GM23248 (cell line): Measurements from ENCODE around the gene HTR3C. TPM values are rescaled to one million over a fixed set of nuclear protein-coding genes. Genes with fewer than 3 reads are reported as not detected.

ENCODE experiments used
- DNase-seq: peaks from one replicate; pipeline ENCODE4 v3.0.0-alpha.2; 2015
- H2AFZ ChIP-seq: fragments of 200-600 bp; sonication (generic); 2 replicates; pipeline ENCODE4 v1.6.1; 2016; ENCODE audit warnings: antibody characterized with exemption
- H3F3A ChIP-seq: fragments of 200-600 bp; sonication (generic); 2 replicates; pipeline ENCODE4 v1.6.1; 2016; ENCODE audit warnings: mild to moderate bottlenecking, antibody characterized with exemption, mixed run types; ENCODE audit not compliant: insufficient read depth
- H3K27ac ChIP-seq: fragments of 200-600 bp; sonication (generic); 2 replicates; pipeline ENCODE4 v1.5.1; 2016; ENCODE audit warnings: mild to moderate bottlenecking
- H3K27me3 ChIP-seq: fragments of 200-600 bp; sonication (generic); replicated peaks from 2 replicates; pipeline ENCODE4 v1.6.1; 2016; ENCODE audit warnings: mild to moderate bottlenecking; ENCODE audit not compliant: insufficient read depth
- H3K36me3 ChIP-seq: fragments of 200-600 bp; sonication (generic); 2 replicates; pipeline ENCODE4 v1.6.1; 2016; ENCODE audit warnings: low read depth, mild to moderate bottlenecking
- H3K4me1 ChIP-seq: fragments of 200-600 bp; sonication (generic); 2 replicates; pipeline ENCODE4 v1.6.1; 2016; ENCODE audit warnings: mild to moderate bottlenecking; ENCODE audit not compliant: insufficient read depth
- H3K4me2 ChIP-seq: fragments of 200-600 bp; sonication (generic); one replicate; pipeline ENCODE4 v1.6.1; 2016; ENCODE audit warnings: mild to moderate bottlenecking; ENCODE audit not compliant: unreplicated experiment
- H3K4me3 ChIP-seq: fragments of 200-600 bp; sonication (generic); 2 replicates; pipeline ENCODE4 v1.5.1; 2016; ENCODE audit warnings: mild to moderate bottlenecking
- H3K79me2 ChIP-seq: fragments of 200-600 bp; sonication (generic); 2 replicates; pipeline ENCODE4 v1.6.1; 2016; ENCODE audit warnings: mild to moderate bottlenecking; ENCODE audit not compliant: insufficient read depth
- H3K9ac ChIP-seq: fragments of 200-600 bp; sonication (generic); 2 replicates; pipeline ENCODE4 v1.6.1; 2016; ENCODE audit warnings: mild to moderate bottlenecking
- H3K9me2 ChIP-seq: fragments of 200-600 bp; sonication (generic); 2 replicates; pipeline ENCODE4 v1.6.1; 2016; ENCODE audit warnings: mixed run types, mild to moderate bottlenecking, moderate library complexity; ENCODE audit not compliant: insufficient read depth
- H3K9me3 ChIP-seq: fragments of 200-600 bp; sonication (generic); one replicate; pipeline ENCODE4 v1.6.1; 2017; ENCODE audit warnings: low read depth
- H4K20me1 ChIP-seq: fragments of 200-600 bp; sonication (generic); 2 replicates; pipeline ENCODE4 v1.6.0; 2016; ENCODE audit not compliant: insufficient read depth
- EZH2 ChIP-seq: fragments of 200-600 bp; sonication (generic); IDR thresholded peaks from 2 replicates; pipeline ENCODE4 v1.6.1; 2018; ENCODE audit warnings: antibody characterized with exemption, mild to moderate bottlenecking; ENCODE audit not compliant: insufficient read depth, poor library complexity, severe bottlenecking
- EZH2phosphoT487 ChIP-seq: fragments of 200-600 bp; sonication (generic); IDR thresholded peaks from 2 replicates; pipeline ENCODE4 v1.6.1; 2018; ENCODE audit warnings: antibody characterized with exemption, moderate library complexity, mild to moderate bottlenecking, low read depth; ENCODE audit not compliant: insufficient read depth
- WGBS, 2 experiments: methylation state at CpG; one replicate each; pipeline ENCODE4 v1.1.6; 2015 to 2017; ENCODE audit warnings: low lambda C conversion rate in 2 of 2, low coverage in 1 of 2; ENCODE audit errors: missing lambda C conversion rate in 2 of 2; 5-methylcytosine and 5-hydroxymethylcytosine counted together
- in situ Hi-C: fragments of 300-500 bp; cut with MboI; formaldehyde crosslinking; loops from 2 replicates; pipeline ENCODE4 v1.15.0; 2020
- polyA plus RNA-seq: library from polyadenylated mRNA; unstranded; fragments of >200 nt; fragmentation: Nextera tagmentation; extraction: Ambion mirVana; gene quantifications from 2 replicates; pipeline ENCODE4 v1.2.1, GENCODE V29; 2016
- total RNA-seq: library from RNA; depleted of rRNA; stranded (reverse); fragments of >200 nt; shearing (Covaris generic); gene quantifications from 2 replicates; pipeline ENCODE4 v1.2.3, GENCODE V29; 2014

HTR3C gene
- total and polyA plus RNA-seq, 2 experiments from 2014 or later, result not detected

DNA sequence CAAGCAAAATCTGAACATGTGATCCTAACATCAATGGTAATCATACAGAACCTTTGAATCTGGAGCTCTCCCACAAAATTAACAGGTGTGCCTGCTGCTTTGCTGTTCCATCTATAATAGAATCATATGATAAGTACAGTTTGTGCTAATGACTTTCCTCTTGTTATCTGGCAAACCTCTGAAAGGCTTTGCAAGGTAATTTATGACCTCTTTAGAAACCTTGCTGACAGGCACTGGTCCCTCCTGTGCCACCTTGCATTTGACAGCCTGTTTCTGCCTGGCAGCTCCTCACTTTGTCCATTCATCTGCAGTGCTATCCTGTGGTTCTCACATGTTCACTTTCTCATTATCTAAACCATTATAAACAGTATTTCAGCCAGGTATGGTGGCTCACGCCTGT, 10.2 kb upstream of the HTR3C start:
- H3K27ac ChIP-seq, result no peak overlapping the region
- no peak overlapping the region for H3K4me3 ChIP-seq
- H2AFZ ChIP-seq, result no peak overlapping the region
- no peaks in the 10 kb centered on the region for H4K20me1 ChIP-seq
- no peak overlapping the region for H3K9ac ChIP-seq
- no peak overlapping the region for H3K4me2 ChIP-seq
- no peaks in the 10 kb centered on the region for H3K9me2 ChIP-seq
- 73 to 94% methylated on average over 1 of the region's 1 CpG for WGBS, 2 experiments
- no peaks in the 10 kb centered on the region for H3K4me1 ChIP-seq
- H3K79me2 ChIP-seq, result no peaks in the 10 kb centered on the region
- H3K36me3 ChIP-seq, result no peaks in the 10 kb centered on the region
- TF ChIP-seq EZH2phosphoT487 (no peak), EZH2 (no peak)
- DNase-seq, result no peak
- H3K9me3 ChIP-seq, result no peaks in the 10 kb centered on the region
- H3F3A ChIP-seq, result no peaks in the 10 kb centered on the region
- in situ Hi-C loops, result no loop called here
- no peaks in the 10 kb centered on the region for H3K27me3 ChIP-seq

- Histone ChIP-seq H3K27ac (no peak overlapping the region), H3F3A (no peaks in the 10 kb centered on the region), H3K9ac (no peak overlapping the region), H2AFZ (no peak overlapping the region), H3K36me3 (no peaks in the 10 kb centered on the region), H3K27me3 (no peaks in the 10 kb centered on the region), H3K4me2 (no peak overlapping the region), H4K20me1 (no peaks in the 10 kb centered on the region), H3K4me3 (no peak overlapping the region), H3K9me3 (no peaks in the 10 kb centered on the region), H3K79me2 (no peaks in the 10 kb centered on the region), H3K9me2 (no peaks in the 10 kb centered on the region), H3K4me1 (no peaks in the 10 kb centered on the region)
- 84 to 85% methylated on average over 5 of the region's 5 CpGs for WGBS, 2 experiments
- in situ Hi-C loops, result no loop called here
- TF ChIP-seq EZH2phosphoT487, result no peak
- no peak for TF ChIP-seq EZH2
- no peak for DNase-seq
Measured at GRCh38 chr3:184045995-184046394, 6.9 kb upstream of the HTR3C start.

DNA sequence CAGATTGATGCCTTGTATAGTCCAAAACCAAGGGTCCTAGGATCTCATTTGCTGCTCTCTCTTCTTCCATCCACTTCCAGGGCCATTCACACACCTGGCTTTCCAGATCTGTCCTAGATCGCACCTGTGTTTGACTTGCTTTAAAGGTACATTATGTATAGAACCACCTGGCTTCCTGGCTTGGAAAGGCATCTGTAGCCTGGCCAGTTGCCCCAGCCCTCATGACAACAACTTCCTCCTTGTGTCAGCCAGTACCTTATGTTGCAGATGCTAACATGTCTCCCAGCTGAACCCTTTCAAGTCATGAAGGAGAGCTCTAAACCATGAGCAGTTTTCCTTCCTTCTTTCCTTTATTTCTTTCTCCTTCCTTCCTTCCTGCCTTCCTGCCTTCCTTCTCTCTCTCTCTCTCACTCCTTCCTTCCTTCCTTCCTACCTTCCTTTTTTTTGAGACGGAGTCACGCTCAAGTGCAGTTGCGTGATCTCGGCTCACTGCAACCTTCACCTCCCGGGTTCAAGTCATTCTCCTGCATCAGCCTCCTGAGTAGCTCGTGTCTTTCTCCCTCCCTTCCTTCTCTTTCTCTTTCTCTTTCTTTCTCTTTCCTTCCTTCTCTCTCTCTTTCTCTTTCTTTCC, 2.5 kb upstream of the HTR3C start:
- no peak overlapping the region for H3K9ac ChIP-seq
- no peak for DNase-seq
- no peak overlapping the region for H3K4me3 ChIP-seq
- H4K20me1 ChIP-seq, result no peaks in the 10 kb centered on the region
- H3K27me3 ChIP-seq, result peaks cover 4% of the 10 kb centered on the region
- H3K4me2 ChIP-seq, result no peak overlapping the region
- no peaks in the 10 kb centered on the region for H3K4me1 ChIP-seq
- in situ Hi-C loops, result no loop called here
- H3K9me2 ChIP-seq, result no peaks in the 10 kb centered on the region
- no peaks in the 10 kb centered on the region for H3K9me3 ChIP-seq
- TF ChIP-seq EZH2 (no peak), EZH2phosphoT487 (no peak)
- H3K79me2 ChIP-seq, result no peaks in the 10 kb centered on the region
- no peak overlapping the region for H3K27ac ChIP-seq
- no peak overlapping the region for H2AFZ ChIP-seq
- H3K36me3 ChIP-seq, result no peaks in the 10 kb centered on the region
- H3F3A ChIP-seq, result no peaks in the 10 kb centered on the region
- WGBS, 2 experiments, result 62 to 79% methylated on average over 3 to 7 of the region's 7 CpGs

GRCh38 chr3:184058029-184058428, 5.2 kb downstream of the HTR3C start:
- Histone ChIP-seq H3K4me3 (peak overlapping the region; percentile 35), H4K20me1 (no peaks in the 10 kb centered on the region), H3K27me3 (peaks cover 4% of the 10 kb centered on the region; the same call in 1 of the 2 replicates), H3K9me2 (no peaks in the 10 kb centered on the region), H2AFZ (0 out of 2 replicates have a peak overlapping the region, but pooled peaks have one; percentile 45), H3K4me1 (peaks cover 12% of the 10 kb centered on the region; the same call in 1 of the 2 replicates), H3K27ac (0 out of 2 replicates have a peak overlapping the region, but pooled peaks have one; percentile 19), H3K79me2 (no peaks in the 10 kb centered on the region), H3K9ac (no peak overlapping the region), H3K36me3 (no peaks in the 10 kb centered on the region), H3K4me2 (peak overlapping the region; percentile 59), H3K9me3 (no peaks in the 10 kb centered on the region), H3F3A (peaks cover 2% of the 10 kb centered on the region; the same call in 1 of the 2 replicates)
- WGBS, 2 experiments, result 0 to 3% methylated on average over 9 of the region's 9 CpGs
- TF ChIP-seq EZH2, result no peak
- TF ChIP-seq EZH2phosphoT487, result no peak
- peak; percentile 92 for DNase-seq
- in situ Hi-C loops, result no loop called here
